Measurements from ENCODE around the gene ADGRF5. TPM values are rescaled to one million over a fixed set of nuclear protein-coding genes. Genes with fewer than 3 reads are reported as not detected.

ADGRF5 gene
- total and polyA plus RNA-seq, 2 experiments from 2014 or later = not detected

GRCh38 chr6:46967826-46968349 is 46.1 kb upstream of the ADGRF5 start:
- no peak for ATAC-seq
- no peak overlapping the region for H3K4me3 ChIP-seq
- H3K4me2 ChIP-seq = no peak overlapping the region
- Mint-ChIP-seq H3K27me3 (ENCODE audit: insufficient read depth, low read depth, poor library complexity) (no peaks in the 10 kb centered on the region), H3K4me1 (peaks cover 7% of the 10 kb centered on the region; the same call in 2 of the 3 replicates), H3K36me3 (ENCODE audit: low read depth) (no peaks in the 10 kb centered on the region), H3K27ac (no peak overlapping the region), H3K4me3 (no peak overlapping the region), H3K9me3 (no peaks in the 10 kb centered on the region)
- H3K27ac ChIP-seq (ENCODE audit: low read depth) = no peak overlapping the region
- no peaks in the 10 kb centered on the region for H3K27me3 ChIP-seq (ENCODE audit: insufficient read depth)
- H2AFZ ChIP-seq = no peak overlapping the region
- H3K79me2 ChIP-seq (replicated peaks; ENCODE audit: insufficient read depth) = no peaks in the 10 kb centered on the region
- TF ChIP-seq ZNF114 (CRISPR knock-in tag; IDR thresholded peaks at IDR 0.05) = no peak
- TF ChIP-seq EZH2 (IDR thresholded peaks at IDR 0.05; ENCODE audit: low read depth, unreplicated experiment) = no peak
- no peak for TF ChIP-seq EZH2phosphoT487 (IDR thresholded peaks at IDR 0.05; ENCODE audit: unreplicated experiment)
- TF ChIP-seq CTCF (conservative IDR thresholded peaks at IDR 0.05; ENCODE audit: low read depth in 2 of 2) = no peak
- TF ChIP-seq ZNF331 (CRISPR knock-in tag; IDR thresholded peaks at IDR 0.05; ENCODE audit: low read depth) = no peak
- no peak for TF ChIP-seq STAT1 (IDR thresholded peaks at IDR 0.05; ENCODE audit: unreplicated experiment)
- peaks cover 7% of the 10 kb centered on the region for H3K9me2 ChIP-seq (ENCODE audit: insufficient read depth)
- no peaks in the 10 kb centered on the region for H3F3A ChIP-seq (replicated peaks; ENCODE audit: low read depth)
- no peaks in the 10 kb centered on the region for H4K20me1 ChIP-seq (replicated peaks; ENCODE audit: insufficient read depth)
- peaks cover 8% of the 10 kb centered on the region; the same call in 1 of the 2 replicates for H3K4me1 ChIP-seq (ENCODE audit: insufficient read depth)
- H3K36me3 ChIP-seq (ENCODE audit: insufficient read depth) = no peaks in the 10 kb centered on the region
- DNase-seq (ENCODE audit: low spot score) = no peak

GRCh38 chr6:46964716-46965519 is 43.2 kb upstream of the ADGRF5 start:
- no peak for ATAC-seq
- H3K9me3 Mint-ChIP-seq = no peaks in the 10 kb centered on the region
- Histone ChIP-seq H3K9me2 (ENCODE audit: insufficient read depth) (peaks cover 7% of the 10 kb centered on the region), H3K4me3 (no peak overlapping the region), H3F3A (replicated peaks; ENCODE audit: low read depth) (no peaks in the 10 kb centered on the region), H3K79me2 (replicated peaks; ENCODE audit: insufficient read depth) (no peaks in the 10 kb centered on the region), H3K27ac (ENCODE audit: low read depth) (no peak overlapping the region), H4K20me1 (replicated peaks; ENCODE audit: insufficient read depth) (no peaks in the 10 kb centered on the region), H3K4me1 (ENCODE audit: insufficient read depth) (peaks cover 8% of the 10 kb centered on the region; the same call in 1 of the 2 replicates), H3K36me3 (ENCODE audit: insufficient read depth) (no peaks in the 10 kb centered on the region), H3K4me2 (no peak overlapping the region), H3K27me3 (ENCODE audit: insufficient read depth) (no peaks in the 10 kb centered on the region), H2AFZ (no peak overlapping the region)
- DNase-seq (ENCODE audit: low spot score) = no peak
- no peak overlapping the region for H3K4me3 Mint-ChIP-seq
- no peaks in the 10 kb centered on the region for H3K4me1 Mint-ChIP-seq
- H3K27ac Mint-ChIP-seq = no peak overlapping the region
- H3K36me3 Mint-ChIP-seq (ENCODE audit: low read depth) = no peaks in the 10 kb centered on the region
- no peaks in the 10 kb centered on the region for H3K27me3 Mint-ChIP-seq (ENCODE audit: insufficient read depth, low read depth, poor library complexity)
- TF ChIP-seq ZNF462 (CRISPR knock-in tag; IDR thresholded peaks at IDR 0.05) = no peak
- no peak for TF ChIP-seq STAT1 (IDR thresholded peaks at IDR 0.05; ENCODE audit: unreplicated experiment)
- no peak for TF ChIP-seq POLR2AphosphoS5 (IDR thresholded peaks at IDR 0.05; ENCODE audit: low read depth)
- TF ChIP-seq ZNF114 (CRISPR knock-in tag; IDR thresholded peaks at IDR 0.05) = no peak
- no peak for TF ChIP-seq REST (IDR thresholded peaks at IDR 0.05; ENCODE audit: unreplicated experiment)

Data from GM23338 (cell line).